ENCODE results near the gene TRO. TPM values are rescaled to one million over a fixed set of nuclear protein-coding genes. Genes with fewer than 3 reads are reported as not detected.

The TRO gene
- total and polyA plus RNA-seq, 3 donors from 2014 or later = 11.3 to 31.2 (median 15.4) TPM

- Histone ChIP-seq H3K27ac (no peak overlapping the region), H3K4me3 (no peak overlapping the region), H3K27me3 (no peaks in the 10 kb centered on the region), H3K9me3 (no peaks in the 10 kb centered on the region), H3K36me3 (ENCODE audit: low read depth, missing control alignments) (no peaks in the 10 kb centered on the region), H3K4me1 (no peaks in the 10 kb centered on the region)
- TF ChIP-seq, protein P1, sequence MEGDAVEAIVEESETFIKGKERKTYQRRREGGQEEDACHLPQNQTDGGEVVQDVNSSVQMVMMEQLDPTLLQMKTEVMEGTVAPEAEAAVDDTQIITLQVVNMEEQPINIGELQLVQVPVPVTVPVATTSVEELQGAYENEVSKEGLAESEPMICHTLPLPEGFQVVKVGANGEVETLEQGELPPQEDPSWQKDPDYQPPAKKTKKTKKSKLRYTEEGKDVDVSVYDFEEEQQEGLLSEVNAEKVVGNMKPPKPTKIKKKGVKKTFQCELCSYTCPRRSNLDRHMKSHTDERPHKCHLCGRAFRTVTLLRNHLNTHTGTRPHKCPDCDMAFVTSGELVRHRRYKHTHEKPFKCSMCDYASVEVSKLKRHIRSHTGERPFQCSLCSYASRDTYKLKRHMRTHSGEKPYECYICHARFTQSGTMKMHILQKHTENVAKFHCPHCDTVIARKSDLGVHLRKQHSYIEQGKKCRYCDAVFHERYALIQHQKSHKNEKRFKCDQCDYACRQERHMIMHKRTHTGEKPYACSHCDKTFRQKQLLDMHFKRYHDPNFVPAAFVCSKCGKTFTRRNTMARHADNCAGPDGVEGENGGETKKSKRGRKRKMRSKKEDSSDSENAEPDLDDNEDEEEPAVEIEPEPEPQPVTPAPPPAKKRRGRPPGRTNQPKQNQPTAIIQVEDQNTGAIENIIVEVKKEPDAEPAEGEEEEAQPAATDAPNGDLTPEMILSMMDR (IDR thresholded peaks at IDR 0.05) = no peak
- TF ChIP-seq POLR2A (IDR thresholded peaks at IDR 0.05) = no peak
- DNase-seq = no peak
- intact Hi-C loops (cut with DNase I; ENCODE audit: low total_unique reads) = no loop called here
- WGBS, 2 donors = 71 to 88% methylated on average over 6 of the region's 6 CpGs
Measured at GRCh38 chrX:54945224-54945623, 24.6 kb downstream of the TRO start.

DNA sequence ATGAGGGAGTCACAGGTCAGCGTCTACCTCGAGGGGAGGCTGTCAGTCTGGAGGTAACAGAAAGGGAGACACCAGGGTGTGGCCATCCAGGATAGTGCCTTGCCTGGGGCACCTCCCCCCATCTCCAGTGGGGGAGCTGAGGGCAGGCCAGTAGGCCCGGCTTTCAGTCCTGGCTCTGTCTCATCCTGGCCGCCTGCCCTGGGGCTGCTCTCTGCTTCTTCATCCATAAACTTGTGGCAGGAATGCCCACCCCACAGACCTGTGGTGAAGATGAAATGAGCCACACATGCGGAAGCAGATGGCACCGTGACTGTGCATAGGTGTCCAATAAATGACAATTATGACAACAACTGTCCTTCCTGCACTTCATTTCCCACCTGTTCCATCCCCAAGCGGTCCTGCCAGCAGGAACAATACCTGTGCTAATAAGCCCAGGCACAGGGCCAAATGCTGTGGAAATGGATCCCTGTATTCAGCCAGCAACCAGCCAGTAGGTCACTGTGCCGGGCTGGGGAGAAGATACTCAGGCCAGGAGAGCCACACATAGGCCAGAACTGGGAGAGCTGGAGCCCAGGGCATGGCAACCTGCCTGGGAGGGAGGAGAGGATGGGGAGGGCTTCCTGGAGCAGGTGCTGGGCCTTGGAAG is 30.2 kb downstream of the TRO start:
- WGBS, 2 donors = 73 to 96% methylated on average over 5 to 8 of the region's 8 CpGs
- Histone ChIP-seq H3K36me3 (ENCODE audit: low read depth, missing control alignments) (no peaks in the 10 kb centered on the region), H3K27me3 (no peaks in the 10 kb centered on the region), H3K9me3 (no peaks in the 10 kb centered on the region), H3K27ac (no peak overlapping the region), H3K4me1 (no peaks in the 10 kb centered on the region), H3K4me3 (no peak overlapping the region)
- no peak for DNase-seq
- no peak for TF ChIP-seq POLR2A (IDR thresholded peaks at IDR 0.05)
- TF ChIP-seq, protein P1 (IDR thresholded peaks at IDR 0.05) = no peak
- intact Hi-C loops (cut with DNase I; ENCODE audit: low total_unique reads) = no loop called here

DNA sequence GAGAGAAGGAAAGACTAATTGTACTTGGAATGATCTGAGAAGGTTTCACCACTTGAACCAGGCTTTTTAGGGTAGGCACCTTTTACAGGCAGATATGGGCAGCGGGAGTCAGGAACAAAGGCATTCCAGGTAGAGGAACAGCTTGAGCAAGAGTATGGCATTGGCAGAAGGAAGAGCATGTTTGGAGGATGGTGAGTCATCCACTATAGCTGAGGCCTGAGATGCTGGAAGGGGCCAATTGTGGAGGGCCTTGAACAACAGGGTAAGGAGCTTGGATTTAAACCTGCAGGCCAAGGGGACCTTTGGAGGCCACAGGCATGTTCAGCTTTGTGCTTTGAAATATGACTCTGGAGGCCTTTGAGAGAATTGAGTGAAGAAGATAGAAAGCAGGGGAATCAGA is 41.1 kb downstream of the TRO start:
- Histone ChIP-seq H3K27me3 (no peaks in the 10 kb centered on the region), H3K36me3 (ENCODE audit: low read depth, missing control alignments) (no peaks in the 10 kb centered on the region), H3K4me1 (no peaks in the 10 kb centered on the region), H3K27ac (no peak overlapping the region), H3K4me3 (no peak overlapping the region), H3K9me3 (no peaks in the 10 kb centered on the region)
- DNase-seq = no peak
- TF ChIP-seq, protein P1 (IDR thresholded peaks at IDR 0.05) = no peak
- no peak for TF ChIP-seq POLR2A (IDR thresholded peaks at IDR 0.05)
- WGBS, 2 donors = 83 to 93% methylated on average over 1 of the region's 1 CpG
- intact Hi-C loops (cut with DNase I; ENCODE audit: low total_unique reads) = no loop called here

DNA sequence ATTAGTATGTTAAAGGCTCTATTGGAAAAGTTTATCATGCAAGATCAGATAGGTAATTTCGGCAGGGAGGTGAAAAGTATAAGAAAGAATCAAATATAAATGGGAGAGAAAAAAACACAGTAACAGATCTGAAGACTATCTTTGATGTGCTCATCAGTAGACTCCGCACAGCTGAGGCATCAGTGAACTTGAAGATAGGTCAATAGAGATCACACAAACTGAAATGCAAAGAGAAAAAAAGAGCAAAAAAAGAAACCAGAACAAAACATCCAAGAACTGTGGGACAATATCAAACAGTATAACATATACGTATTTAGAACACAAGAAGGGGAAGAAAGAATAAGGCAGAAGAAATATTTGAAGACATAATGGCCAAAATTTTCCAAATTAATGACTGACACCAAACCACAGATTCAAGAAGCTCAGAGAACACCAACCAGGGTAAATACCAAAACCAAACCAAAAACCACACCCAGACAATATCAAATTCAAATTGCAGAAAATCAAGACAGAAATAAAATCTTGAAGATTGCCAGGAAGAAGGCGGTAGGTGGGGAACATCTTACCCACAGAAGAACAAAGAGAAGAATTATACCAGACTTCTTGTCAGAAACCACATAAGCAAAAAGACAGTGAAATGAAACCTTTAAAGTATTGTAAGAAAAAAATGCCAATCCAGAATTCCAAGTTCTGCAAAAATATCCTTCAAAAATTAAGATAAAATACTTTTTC is 44.3 kb downstream of the TRO start:
- intact Hi-C loops (cut with DNase I; ENCODE audit: low total_unique reads) = no loop called here
- H3K36me3 ChIP-seq (ENCODE audit: low read depth, missing control alignments) = no peaks in the 10 kb centered on the region
- H3K4me3 ChIP-seq = no peak overlapping the region
- no peaks in the 10 kb centered on the region for H3K4me1 ChIP-seq
- H3K9me3 ChIP-seq = no peaks in the 10 kb centered on the region
- H3K27ac ChIP-seq = no peak overlapping the region
- no peaks in the 10 kb centered on the region for H3K27me3 ChIP-seq
- WGBS, 2 donors = 78 to 90% methylated on average over 4 of the region's 4 CpGs
- DNase-seq = no peak
- TF ChIP-seq, protein P1 (IDR thresholded peaks at IDR 0.05) = no peak
- TF ChIP-seq POLR2A (IDR thresholded peaks at IDR 0.05) = no peak
